GM21381 (cell line): ENCODE measurements around the gene ABHD4.

Experiments used
- ATAC-seq: cut with Tn5 transposase; IDR thresholded peaks from one replicate; pipeline ENCODE4 v1.9.1; 2021; ENCODE audit warnings: mild to moderate bottlenecking, moderate library complexity; ENCODE audit not compliant: unreplicated experiment

The ABHD4 gene

GRCh38 chr14:22660654-22661053 lies 62.6 kb downstream of the ABHD4 start:
- ATAC-seq: no peak
